Measurements from ENCODE around the gene NPR1.
"Not testable (repeated sequence)": the region's sequence is repeated elsewhere in the genome, so short reads cannot be mapped to it uniquely, and the experiment has no call there.

NPR1 gene

GRCh38 chr1:153682730-153683129, 4.2 kb downstream of the NPR1 start:
- DNase-seq = no peak

DNA sequence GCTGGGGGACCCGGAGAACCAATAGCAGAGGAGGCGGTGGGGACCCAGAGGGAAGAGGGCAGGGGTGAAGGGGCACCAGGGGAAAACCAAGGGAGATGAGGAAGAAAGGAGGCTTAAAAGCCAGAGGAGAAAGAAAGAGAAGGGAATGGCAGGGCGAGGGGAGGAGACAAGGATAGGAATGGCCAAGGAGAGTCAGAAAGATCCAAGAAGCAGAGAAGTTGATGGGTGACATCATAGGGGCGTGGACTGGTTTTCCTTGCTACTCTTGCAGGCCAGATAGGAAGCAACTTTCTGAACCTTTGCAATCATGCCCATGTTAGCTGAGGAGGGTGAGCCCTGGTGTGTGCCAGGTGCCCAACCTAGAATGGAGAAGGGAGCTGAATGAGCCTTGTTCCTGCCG, 5.4 kb downstream of the NPR1 start:
- DNase-seq = no peak

GRCh38 chr1:153684892-153685291, 6.4 kb downstream of the NPR1 start:
- DNase-seq = no peak

DNA sequence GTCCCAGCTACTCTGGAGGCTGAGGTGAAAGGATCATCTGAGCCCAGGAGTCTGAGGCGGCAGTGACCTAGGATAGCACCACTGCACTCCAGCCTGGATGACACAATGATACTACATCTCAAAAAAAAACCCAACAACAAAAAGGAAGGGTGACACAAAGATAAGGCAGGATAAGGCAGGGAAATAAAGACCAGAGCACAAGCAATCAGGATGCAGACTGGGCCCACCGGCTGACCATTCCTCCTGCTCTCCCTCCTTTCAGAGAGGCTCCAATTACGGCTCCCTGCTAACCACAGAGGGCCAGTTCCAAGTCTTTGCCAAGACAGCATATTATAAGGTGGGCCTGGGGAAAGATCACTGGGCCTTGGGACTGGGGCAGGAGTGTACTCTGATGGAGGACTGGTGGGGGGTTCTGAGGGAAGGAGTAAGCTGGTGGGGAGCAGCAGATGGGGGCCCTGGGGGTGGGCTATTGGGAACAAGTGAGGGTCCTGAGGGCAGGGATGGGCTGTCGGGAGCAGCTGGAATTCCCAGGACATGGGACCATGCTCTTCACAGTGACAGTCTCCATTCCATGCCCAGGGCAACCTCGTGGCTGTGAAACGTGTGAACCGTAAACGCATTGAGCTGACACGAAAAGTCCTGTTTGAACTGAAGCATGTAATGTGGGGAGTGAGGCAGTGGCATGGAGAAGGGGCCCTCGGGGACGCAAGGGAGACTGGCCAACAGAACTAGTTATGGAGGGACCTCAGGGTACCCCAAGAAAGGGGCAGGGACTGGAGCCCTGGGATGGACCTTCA, 7.3 kb downstream of the NPR1 start:
- DNase-seq = no peak

DNA sequence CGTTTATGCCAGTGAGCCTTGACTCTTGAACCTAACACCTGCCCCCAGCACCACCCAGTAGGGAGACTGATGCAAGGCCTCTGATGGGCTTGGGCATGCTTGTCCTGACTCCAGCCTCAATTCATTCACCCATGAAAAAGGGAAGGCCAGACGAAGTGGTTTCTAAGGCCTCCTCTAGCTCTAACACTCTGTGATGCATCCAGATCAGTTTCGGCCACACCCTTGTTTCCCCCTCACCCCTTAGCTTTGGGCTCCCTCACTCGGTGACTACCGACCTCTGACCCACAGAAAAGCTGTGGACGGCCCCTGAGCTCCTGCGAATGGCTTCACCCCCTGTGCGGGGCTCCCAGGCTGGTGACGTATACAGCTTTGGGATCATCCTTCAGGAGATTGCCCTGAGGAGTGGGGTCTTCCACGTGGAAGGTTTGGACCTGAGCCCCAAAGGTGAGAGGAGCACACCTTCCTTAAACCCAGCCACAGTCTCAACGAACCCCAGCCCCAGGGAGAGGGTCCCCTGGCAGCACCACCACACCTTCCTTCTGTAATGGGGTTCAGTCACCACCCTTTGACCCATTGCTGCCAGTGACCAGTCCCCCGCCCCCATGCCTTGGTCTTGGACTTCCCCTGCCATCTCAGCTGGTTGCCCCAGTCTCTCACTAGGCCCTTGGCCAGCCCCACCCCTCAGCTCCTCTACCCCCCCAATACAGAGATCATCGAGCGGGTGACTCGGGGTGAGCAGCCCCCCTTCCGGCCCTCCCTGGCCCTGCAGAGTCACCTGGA, 9.0 kb downstream of the NPR1 start:
- no peak for DNase-seq

GRCh38 chr1:153688276-153688675, 9.8 kb downstream of the NPR1 start:
- DNase-seq = no peak

DNA sequence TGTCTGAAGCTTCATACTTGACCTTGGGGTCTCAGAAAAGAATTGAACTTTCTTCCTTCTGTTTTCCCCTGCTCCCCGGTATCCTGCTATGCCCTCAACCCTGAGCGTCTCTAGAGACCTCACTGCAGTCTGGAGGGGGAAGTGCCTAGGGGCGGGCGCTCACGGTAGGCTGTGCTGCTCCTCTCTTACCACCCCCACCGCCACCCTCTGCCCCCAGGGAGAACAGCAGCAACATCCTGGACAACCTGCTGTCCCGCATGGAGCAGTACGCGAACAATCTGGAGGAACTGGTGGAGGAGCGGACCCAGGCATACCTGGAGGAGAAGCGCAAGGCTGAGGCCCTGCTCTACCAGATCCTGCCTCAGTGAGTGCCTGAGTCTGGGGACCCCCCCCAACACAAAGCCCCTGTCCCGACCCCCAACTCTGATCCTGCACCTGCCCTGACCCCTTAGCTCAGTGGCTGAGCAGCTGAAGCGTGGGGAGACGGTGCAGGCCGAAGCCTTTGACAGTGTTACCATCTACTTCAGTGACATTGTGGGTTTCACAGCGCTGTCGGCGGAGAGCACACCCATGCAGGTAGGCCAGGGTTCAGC, 10.3 kb downstream of the NPR1 start:
- no peak for DNase-seq

DNA sequence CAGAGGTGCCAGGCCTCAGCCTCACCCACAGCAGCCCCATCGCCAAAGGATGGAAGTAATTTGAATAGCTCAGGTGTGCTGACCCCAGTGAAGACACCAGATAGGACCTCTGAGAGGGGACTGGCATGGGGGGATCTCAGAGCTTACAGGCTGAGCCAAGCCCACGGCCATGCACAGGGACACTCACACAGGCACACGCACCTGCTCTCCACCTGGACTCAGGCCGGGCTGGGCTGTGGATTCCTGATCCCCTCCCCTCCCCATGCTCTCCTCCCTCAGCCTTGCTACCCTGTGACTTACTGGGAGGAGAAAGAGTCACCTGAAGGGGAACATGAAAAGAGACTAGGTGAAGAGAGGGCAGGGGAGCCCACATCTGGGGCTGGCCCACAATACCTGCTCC, 15.0 kb downstream of the NPR1 start:
- DNase-seq = no peak

DNA sequence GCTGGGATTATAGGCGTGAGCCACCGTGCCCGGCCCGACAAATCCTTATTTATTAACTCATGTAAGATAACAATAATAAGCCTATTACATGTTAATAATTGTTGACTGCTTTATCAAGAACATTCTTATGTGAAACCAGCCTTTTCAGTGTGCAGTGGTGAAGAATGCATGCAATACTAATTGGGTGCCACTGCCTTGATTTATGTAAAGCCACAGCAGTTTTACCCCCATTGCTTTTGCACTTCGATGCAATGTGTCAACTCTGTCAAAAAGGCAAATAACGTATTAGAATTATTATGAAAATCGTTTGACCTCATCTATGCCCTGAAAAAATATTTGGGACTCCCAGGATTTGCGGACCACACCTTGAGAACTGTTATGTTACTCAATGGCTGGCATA, 18.3 kb downstream of the NPR1 start:
- DNase-seq = no peak

GRCh38 chr1:153697191-153698019, 18.9 kb downstream of the NPR1 start:
- no peak for DNase-seq

DNA sequence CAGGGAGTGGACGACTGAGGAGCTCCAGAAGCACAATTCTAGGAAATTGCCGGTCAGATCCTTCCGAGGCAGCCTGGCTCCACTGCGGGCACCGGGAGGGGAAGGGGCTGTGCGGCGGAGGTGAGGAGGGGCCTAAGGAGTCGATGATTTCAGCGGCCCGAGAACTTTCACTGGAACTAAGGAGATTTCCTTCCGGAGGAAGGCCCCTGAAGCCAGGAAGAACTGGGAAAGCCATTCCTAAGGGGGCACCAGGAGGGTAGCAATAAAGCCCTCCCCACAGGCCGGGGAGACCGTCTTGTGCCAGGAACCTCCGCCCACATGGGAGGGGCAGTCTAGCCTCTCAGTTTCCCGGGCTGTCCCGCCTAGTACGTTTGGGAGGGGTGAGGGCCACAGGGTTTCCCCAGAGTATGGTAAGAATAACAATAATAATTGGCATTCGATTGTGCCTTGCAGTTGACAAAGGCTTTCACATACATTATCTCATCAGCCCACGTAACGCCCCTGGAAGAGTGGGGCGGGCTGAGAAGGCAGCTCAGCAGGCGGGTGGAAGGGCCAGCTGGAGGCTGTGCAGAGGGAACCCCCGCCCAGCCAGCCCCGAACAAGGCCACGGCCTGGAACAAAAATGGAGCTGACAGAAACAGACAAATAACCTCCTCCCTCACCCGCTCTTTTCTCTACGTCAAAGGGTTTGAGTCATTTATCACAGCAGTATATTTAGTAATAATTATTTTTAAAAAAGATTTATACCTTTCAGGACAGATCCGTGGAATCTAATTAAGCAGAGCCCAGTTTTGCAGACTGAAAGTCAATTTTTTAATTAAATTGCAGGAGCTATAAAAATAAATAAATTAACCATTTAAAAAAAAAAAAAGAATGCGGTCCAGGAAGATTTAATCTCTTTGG, 19.8 kb downstream of the NPR1 start:
- no peak for DNase-seq

- no peak for DNase-seq
Measured at GRCh38 chr1:153698923-153699714, 20.6 kb downstream of the NPR1 start.

- no peak for DNase-seq
Measured at GRCh38 chr1:153699768-153700167, 21.3 kb downstream of the NPR1 start.

DNA sequence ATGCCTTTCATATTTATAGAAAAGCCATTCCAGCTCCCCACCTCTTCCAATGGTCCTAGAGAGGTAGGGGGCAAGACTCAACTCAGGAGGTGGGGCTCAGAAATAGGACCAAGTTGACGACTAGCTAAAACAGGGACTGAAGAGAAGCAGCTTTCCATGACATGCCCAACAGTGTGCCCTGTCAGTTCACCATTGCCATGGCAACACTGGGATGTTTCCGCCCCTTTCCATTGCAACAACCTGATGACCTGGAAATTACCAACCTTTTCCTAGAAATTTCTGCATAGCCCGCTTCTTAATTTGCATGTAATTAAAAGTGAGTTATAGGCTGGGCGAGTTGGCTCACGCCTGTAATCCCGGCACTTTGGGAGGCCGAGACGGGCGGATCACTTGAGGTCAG, 27.0 kb downstream of the NPR1 start:
- DNase-seq = no peak

- DNase-seq = no peak
Measured at GRCh38 chr1:153711026-153711425, 32.5 kb downstream of the NPR1 start.

GRCh38 chr1:153716211-153716610, 37.7 kb downstream of the NPR1 start:
- not testable (repeated sequence) for DNase-seq

DNA sequence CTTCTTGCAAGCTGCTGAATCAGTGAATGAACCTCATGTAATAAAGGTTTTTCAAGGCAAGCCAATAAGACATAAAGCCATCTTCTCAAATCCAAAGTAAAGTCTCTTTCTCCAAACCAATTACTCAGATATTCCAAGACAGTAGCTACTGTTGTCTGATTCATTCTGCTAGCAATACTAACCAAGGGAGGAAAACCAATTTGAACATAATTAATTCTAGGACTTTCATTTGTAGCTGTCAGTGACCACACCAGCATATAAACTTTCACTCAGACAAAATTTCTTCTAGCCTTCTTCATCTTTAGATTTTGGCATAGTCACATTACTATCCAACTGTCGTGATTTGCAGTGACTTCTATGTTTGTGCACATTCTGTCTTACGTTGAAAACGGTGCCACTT, 38.8 kb downstream of the NPR1 start:
- DNase-seq = no peak

GRCh38 chr1:153723687-153724086, 45.2 kb downstream of the NPR1 start:
- DNase-seq = no peak

- DNase-seq = not testable (repeated sequence)
Measured at GRCh38 chr1:153724634-153725033, 46.1 kb downstream of the NPR1 start.

DNA sequence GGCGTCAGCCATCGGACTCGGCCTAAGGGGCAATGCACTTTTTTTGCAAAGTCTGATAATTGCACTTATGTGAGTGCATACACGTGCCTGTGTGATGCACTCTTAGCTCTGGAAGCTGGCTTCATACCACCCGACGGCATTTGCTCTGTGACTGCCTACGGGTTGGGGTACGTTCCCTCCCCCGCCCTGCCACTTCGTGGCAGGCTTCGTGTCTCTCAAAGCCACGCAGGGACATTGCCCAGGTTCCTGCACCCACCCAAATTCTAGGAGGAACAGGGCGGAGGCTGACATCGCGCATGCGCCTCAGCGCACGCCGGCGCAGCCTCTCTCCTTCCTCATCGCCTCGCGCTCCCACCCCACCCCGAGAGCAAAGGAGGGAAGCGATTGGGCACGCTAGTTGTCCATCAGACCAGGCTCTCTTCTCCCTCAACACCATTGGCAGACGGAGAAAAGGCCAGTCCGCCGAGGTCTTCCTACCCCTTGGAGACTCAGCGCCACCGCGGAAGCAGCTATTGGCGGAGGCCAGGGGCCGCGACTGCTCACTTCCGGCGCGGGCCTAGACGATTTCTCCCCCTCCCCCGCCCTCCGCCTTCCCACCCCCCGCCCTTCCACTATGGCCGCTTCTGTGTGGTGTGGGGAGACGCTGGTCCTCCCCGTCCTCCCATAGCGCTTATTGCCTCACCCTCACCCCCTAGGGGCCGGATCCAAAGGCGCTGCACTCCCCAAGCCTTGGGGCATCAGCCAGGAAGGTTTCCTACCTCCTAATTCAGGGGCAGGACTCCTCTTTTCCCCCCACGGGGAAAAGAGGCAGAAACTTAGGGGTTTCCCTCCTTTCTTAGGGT, 49.2 kb downstream of the NPR1 start, which contains the start of gene INTS3:
Gene INTS3, plus strand, starts transcription at position 588 of the 842 bp plus-strand sequence. CDS start 585 bp downstream, outside the sequence.
- peak; percentile 98 for DNase-seq
